GM10248 (cell line): ENCODE data around the gene BUB1.

Source experiments
- CTCF ChIA-PET: fragments of 300-600 bp; sonication (Branson Sonifier 250); formaldehyde crosslinking; extraction: SDS; loops from one replicate; lab custom pipeline; 2021; ENCODE audit warnings: antibody characterized with exemption; lab: Yijun Ruan, JAX
- POLR2A ChIA-PET: fragments of 350-650 bp; sonication (Branson Sonifier 250); formaldehyde crosslinking; extraction: SDS; loops from one replicate; lab custom pipeline; 2020; ENCODE audit warnings: antibody characterized with exemption; lab: Yijun Ruan, JAX
- DNase-seq: peaks from one replicate; pipeline ENCODE4 v3.0.0; 2012; ENCODE audit errors: extremely low spot score
- CTCF ChIP-seq: IDR thresholded peaks from 2 replicates; pipeline ENCODE4 v1.5.1; 2012; ENCODE audit warnings: mild to moderate bottlenecking, low read depth; ENCODE audit errors: extremely low read depth, missing control alignments, control extremely low read depth

Gene BUB1

GRCh38 chr2:110718990-110719389 is 41.1 kb upstream of the BUB1 start:
- TF ChIP-seq CTCF, result no peak
- DNase-seq, result no peak
- CTCF ChIA-PET, result no interaction called here
- POLR2A ChIA-PET, result no interaction called here

- CTCF ChIA-PET, result interaction anchor here (0.9 kb wide), 2 partner anchors 22 to 37 kb away, joined by 3 to 4 read pairs; no protein-coding TSS in a partner anchor
- POLR2A ChIA-PET, result no interaction called here
- no peak for TF ChIP-seq CTCF
- DNase-seq, result no peak
These were observed 40.5 kb upstream of the BUB1 start for GRCh38 chr2:110718382-110718781.

GRCh38 chr2:110717734-110718133 is 39.9 kb upstream of the BUB1 start:
- POLR2A ChIA-PET, result no interaction called here
- CTCF ChIA-PET, result interaction anchor here (0.9 kb wide), 2 partner anchors 23 to 38 kb away, joined by 3 to 4 read pairs; no protein-coding TSS in a partner anchor
- DNase-seq, result no peak
- TF ChIP-seq CTCF, result no peak

GRCh38 chr2:110716959-110717645 is 39.2 kb upstream of the BUB1 start:
- no peak for DNase-seq
- POLR2A ChIA-PET, result no interaction called here
- no peak for TF ChIP-seq CTCF
- CTCF ChIA-PET, result no interaction called here

GRCh38 chr2:110714452-110715224 is 36.8 kb upstream of the BUB1 start:
- CTCF ChIA-PET, result no interaction called here
- POLR2A ChIA-PET, result no interaction called here
- no peak for TF ChIP-seq CTCF
- no peak for DNase-seq

- ChIA-PET CTCF (interaction anchor here (1.2 to 2.8 kb wide), 2 partner anchors 7 to 33 kb away, joined by 3 to 13 read pairs; no protein-coding TSS in a partner anchor), POLR2A (no interaction called here)
- TF ChIP-seq CTCF, result no peak
- no peak for DNase-seq
These were observed 35.9 kb upstream of the BUB1 start for GRCh38 chr2:110713513-110714362.
